GM18517 (cell line): ENCODE measurements around the gene CHGA.

ENCODE experiments used
- ATAC-seq: cut with Tn5 transposase; IDR thresholded peaks from one replicate; pipeline ENCODE4 v1.9.1; 2021; ENCODE audit warnings: mild to moderate bottlenecking, moderate library complexity; ENCODE audit not compliant: unreplicated experiment

The CHGA gene

GRCh38 chr14:92942976-92943710 is 20.2 kb downstream of the CHGA start:
- ATAC-seq: no peak

- no peak for ATAC-seq
Observed at GRCh38 chr14:92943855-92944570, 21.1 kb downstream of the CHGA start.

GRCh38 chr14:92944976-92945375 is 22.0 kb downstream of the CHGA start:
- ATAC-seq: no peak

- no peak for ATAC-seq
Observed at GRCh38 chr14:92945544-92945943, 22.6 kb downstream of the CHGA start.

- no peak for ATAC-seq
Observed at GRCh38 chr14:92945959-92946846, 23.3 kb downstream of the CHGA start.

GRCh38 chr14:92946847-92947545 is 24.0 kb downstream of the CHGA start:
- no peak for ATAC-seq

GRCh38 chr14:92948647-92949046 is 25.7 kb downstream of the CHGA start:
- no peak for ATAC-seq

- no peak for ATAC-seq
Observed at GRCh38 chr14:92949496-92950192, 26.7 kb downstream of the CHGA start.

- ATAC-seq: no peak
Observed at GRCh38 chr14:92950193-92950540, 27.2 kb downstream of the CHGA start.

- ATAC-seq: no peak
Observed at GRCh38 chr14:92950773-92951172, 27.8 kb downstream of the CHGA start.

- ATAC-seq: no peak
Observed at GRCh38 chr14:92951261-92951660, 28.3 kb downstream of the CHGA start.

GRCh38 chr14:92951912-92952471 is 29.0 kb downstream of the CHGA start:
- no peak for ATAC-seq

GRCh38 chr14:92952481-92953298 is 29.7 kb downstream of the CHGA start:
- no peak for ATAC-seq

- ATAC-seq: no peak
Observed at GRCh38 chr14:92953526-92953925, 30.6 kb downstream of the CHGA start.

- ATAC-seq: no peak
Observed at GRCh38 chr14:92954933-92955332, 32.0 kb downstream of the CHGA start.

GRCh38 chr14:92955381-92955780 is 32.4 kb downstream of the CHGA start:
- no peak for ATAC-seq

- ATAC-seq: no peak
Observed at GRCh38 chr14:92956961-92957360, 34.0 kb downstream of the CHGA start.

GRCh38 chr14:92958373-92959188 is 35.6 kb downstream of the CHGA start:
- ATAC-seq: no peak
